T-helper 1 cell treated with Interleukin-12 subunit alpha and Interleukin-12 subunit beta and Interleukin-4 antibody, amounts not matched to agents 30 ng/mL and 1 ng/mL, for 36 hours (primary cell): ENCODE data around the gene KLK8. TPM values are rescaled to one million over a fixed set of nuclear protein-coding genes. Genes with fewer than 3 reads are reported as not detected.

ENCODE experiments used
- intact Hi-C: fragments of 100-400 bp; cut with micrococcal nuclease; formaldehyde crosslinking; loops from one replicate; pipeline ENCODE4 v1.15.1; 2024
- total RNA-seq: library from RNA; stranded (reverse); gene quantifications from 2 replicates; pipeline ENCODE4 v1.2.3, GENCODE V29; 2022

The KLK8 gene, protein sequence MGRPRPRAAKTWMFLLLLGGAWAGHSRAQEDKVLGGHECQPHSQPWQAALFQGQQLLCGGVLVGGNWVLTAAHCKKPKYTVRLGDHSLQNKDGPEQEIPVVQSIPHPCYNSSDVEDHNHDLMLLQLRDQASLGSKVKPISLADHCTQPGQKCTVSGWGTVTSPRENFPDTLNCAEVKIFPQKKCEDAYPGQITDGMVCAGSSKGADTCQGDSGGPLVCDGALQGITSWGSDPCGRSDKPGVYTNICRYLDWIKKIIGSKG
- total RNA-seq, result not detected in 2 replicates

GRCh38 chr19:51001515-51001914 lies at the start of gene KLK8:
TSS of gene KLK8 (minus strand) at chr19:51001604. CDS start at chr19:51001167, 437 bp downstream.
- intact Hi-C loops, result no loop called here

DNA sequence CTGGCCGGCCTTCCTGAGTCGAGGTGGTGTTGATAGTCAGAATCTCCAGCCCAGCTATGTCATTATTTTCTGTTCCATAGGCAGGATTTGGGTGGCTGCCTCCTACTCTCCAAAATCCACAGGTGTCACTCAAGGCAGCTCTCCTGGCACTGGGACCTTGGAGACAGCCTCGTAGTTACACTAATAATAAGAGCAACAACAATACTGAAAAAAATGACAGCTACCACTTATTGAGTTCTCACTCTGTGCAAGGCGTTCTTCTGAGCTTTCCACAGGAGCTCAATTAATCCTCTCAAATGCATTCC lies 45.6 kb upstream of the KLK8 start:
- intact Hi-C loops, result no loop called here

GRCh38 chr19:51044327-51044726 lies 42.9 kb upstream of the KLK8 start:
- intact Hi-C loops, result no loop called here

GRCh38 chr19:51043497-51043896 lies 42.1 kb upstream of the KLK8 start:
- intact Hi-C loops, result no loop called here

GRCh38 chr19:51040151-51040550 lies 38.7 kb upstream of the KLK8 start:
- intact Hi-C loops, result no loop called here

DNA sequence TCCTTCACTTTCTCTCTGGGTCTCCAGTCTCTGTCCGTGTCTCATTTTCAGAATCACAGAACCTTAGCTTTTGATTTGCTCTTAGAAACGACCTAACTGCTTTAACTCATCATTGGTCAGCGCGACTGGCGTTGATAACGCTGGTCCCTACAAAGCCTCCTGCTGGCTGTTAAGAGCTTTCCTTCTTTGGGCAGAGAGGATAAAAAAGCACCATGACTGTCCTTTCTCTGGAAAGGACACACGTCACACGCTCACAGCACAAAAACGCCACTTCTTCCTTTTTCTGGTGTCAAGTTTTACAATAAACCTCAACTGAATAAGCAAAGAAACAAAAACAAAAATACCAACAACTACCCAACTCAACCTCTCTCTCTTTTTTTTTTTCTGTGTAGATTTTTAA lies 35.1 kb upstream of the KLK8 start:
- intact Hi-C loops, result no loop called here

- intact Hi-C loops, result no loop called here
Measured at GRCh38 chr19:51034704-51035103, 33.3 kb upstream of the KLK8 start, which contains the start of gene KLK12. TSS of gene KLK12 (minus strand) at chr19:51035002. CDS start at chr19:51034621, 381 bp downstream.

DNA sequence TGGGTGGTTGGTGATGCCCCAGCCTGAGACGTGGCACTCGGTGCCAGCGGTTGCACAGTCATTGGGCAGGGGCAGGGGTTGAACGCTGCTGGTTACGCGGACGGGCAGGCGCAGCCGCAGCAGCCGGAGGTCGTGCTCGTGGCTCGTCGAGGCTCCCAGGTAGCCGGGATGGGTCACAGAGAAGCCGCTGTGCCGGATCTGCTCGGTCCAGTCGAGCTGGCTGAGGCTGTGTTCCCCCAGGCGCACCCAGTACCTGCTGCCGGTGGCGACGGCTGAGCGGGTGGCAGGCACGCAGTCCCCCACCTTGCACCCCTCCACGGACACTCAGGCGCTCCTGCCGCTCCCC lies 30.4 kb upstream of the KLK8 start:
- intact Hi-C loops, result no loop called here

- intact Hi-C loops, result no loop called here
Measured at GRCh38 chr19:51031220-51031879, 29.9 kb upstream of the KLK8 start.

DNA sequence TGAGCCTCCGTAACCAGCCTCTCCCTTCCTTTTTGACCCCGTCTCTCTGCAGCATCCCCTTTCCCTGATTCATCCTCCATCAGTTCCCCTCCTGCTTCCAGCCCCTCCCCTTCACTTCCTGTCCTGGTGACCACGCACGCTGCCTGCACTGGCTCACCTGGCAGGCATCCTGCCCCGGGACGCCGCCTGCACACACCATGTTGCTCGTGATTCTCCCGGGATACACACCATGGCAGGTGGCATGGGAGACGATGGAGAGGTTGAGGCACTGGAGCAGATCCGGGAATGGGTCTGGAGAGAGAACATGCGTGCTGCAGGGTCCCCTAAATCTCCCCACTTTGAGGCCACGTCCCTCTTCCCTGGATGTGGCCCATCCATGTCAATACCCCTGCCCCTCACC lies 29.2 kb upstream of the KLK8 start:
- intact Hi-C loops, result no loop called here

GRCh38 chr19:51029718-51030117 lies 28.3 kb upstream of the KLK8 start:
- intact Hi-C loops, result no loop called here

DNA sequence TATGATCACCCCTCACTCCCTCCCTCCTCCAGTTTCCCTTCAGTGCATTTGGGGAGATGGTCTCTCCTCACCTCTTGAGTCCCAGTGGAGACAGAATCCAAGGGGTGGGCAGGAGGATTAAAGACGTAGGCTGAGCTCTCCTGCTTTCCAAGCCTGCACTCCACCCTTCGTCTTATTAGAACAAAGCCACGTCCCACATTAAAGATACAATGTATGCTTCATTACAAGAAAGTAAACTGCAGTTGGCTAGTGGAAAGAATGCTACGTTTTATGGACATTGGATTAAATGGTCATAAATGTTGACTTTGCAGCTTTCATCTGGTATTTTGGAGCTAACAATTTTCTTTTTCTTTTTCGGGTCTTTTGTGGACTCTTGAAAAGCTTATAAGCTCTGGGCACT lies 26.5 kb upstream of the KLK8 start:
- intact Hi-C loops, result no loop called here

DNA sequence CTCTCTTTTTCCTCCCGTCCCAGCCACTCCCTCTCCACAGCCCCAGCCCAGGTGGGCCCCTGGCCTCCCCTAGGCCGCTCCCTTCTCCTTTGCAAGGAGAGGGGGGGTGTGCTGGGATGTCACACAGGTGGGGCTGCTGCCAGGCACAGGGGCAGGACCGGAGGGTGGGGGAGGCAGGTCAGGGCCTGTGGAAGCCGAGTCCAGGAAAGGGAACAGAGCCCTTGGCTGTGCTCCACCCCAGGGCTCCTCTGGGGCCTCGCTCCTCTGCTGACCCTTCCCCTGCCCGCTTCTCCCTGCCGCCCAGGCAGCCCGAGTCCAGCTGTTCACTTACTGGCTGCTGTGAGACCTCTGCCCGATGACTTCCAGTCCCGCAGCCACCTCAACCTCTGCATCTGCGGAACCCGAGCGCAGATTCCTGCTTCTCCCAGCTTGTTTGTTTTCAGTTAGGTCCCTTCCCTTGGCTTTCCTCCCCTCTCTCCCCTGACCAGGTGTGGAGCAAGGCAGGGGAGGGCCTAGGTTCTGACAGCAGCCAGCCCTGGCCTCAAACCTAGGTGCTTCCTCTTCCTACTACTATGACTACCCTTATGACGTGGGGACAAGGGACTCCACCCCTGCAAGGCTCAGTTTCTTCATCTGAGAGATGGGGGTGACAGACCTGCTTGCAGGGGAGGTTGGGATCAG lies 25.9 kb upstream of the KLK8 start:
- intact Hi-C loops, result no loop called here

GRCh38 chr19:51026554-51026831 lies 25.1 kb upstream of the KLK8 start, which contains the start of gene KLK11:
TSS of gene KLK11 (minus strand) at chr19:51026616. CDS start at chr19:51025631, 985 bp downstream.
- intact Hi-C loops, result no loop called here

- intact Hi-C loops, result no loop called here
Measured at GRCh38 chr19:51025809-51026553, 24.6 kb upstream of the KLK8 start.

GRCh38 chr19:51025401-51025800 lies 24.0 kb upstream of the KLK8 start:
- intact Hi-C loops, result no loop called here

DNA sequence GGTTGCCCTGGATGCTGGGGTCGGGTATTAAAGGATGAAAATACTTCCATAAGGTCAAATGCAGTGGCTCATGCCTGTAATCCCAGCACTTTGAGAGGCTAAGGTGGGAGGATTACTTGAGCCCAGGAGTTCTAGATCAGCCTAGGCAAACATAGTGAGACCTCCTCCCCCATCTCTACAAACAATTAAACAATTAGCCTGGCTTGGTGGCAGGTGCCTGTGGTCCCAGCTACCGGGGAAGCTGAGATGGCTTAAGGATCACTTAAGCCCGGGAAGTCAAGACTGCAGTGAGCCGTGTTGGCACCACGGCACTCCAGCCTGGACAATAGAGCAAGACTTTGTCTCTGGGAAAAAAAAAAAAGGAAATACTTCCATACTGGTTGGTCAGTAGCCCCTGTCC lies 23.5 kb upstream of the KLK8 start:
- intact Hi-C loops, result loop anchor here (5.0 kb wide), 1 partner anchor 72 kb away; no protein-coding TSS in a partner anchor

DNA sequence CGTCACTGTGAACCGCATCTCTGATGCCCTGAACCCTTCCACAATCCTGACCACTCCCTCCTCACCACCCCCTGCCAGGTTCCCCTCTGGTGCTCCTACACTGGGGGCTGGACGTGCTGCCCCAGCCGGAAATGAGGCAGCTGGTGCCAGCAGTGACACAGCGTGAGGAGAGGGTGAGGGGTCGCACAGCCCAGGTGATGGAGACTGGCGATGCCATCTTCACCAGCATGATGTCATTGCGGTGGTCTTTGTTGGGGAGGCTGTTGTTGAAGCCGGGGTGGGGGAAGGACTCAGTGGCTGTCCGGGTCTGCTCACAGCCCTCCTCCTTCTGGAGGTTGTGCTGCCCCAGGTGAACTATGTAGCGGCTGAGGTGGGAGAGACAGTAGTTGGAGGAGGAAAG lies 22.5 kb upstream of the KLK8 start:
- intact Hi-C loops, result loop anchor here (5.0 kb wide), 1 partner anchor 73 kb away; no protein-coding TSS in a partner anchor

- intact Hi-C loops, result loop anchor here (5.0 kb wide), 1 partner anchor 75 kb away; no protein-coding TSS in a partner anchor
Measured at GRCh38 chr19:51022526-51022925, 21.1 kb upstream of the KLK8 start.

DNA sequence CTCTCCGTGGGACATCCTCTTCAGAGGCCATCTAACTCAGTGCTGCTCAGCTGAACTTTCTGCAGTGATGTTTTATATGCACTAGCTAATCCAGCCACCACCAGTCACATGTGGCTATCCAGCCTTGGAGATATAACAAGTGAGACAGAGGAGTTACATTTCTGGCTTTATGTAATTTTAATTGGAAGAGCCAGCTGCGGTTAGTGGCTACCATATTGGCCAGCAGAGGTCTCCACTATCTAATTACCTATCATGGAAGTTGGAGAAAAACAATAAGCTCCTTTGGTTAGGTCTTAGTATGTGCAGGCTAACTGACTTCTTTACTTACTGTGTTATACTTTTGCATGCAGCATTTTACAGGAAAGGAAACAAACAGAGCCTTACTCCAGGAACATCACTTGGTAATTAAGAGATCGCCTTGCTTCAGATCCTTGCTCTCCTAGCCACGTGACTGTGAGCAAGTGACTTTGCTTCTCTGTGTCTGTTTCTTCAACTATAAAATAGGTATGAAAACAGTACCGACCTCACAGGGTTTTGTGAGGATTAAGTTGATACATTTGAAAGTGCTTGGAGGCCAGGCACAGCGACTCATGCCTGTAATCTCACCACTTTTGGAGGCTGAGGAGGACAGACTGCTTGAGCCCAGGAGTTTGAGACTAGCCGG lies 19.7 kb upstream of the KLK8 start:
- intact Hi-C loops, result loop anchor here (2.0 to 5.0 kb wide), 2 partner anchors 76 to 148 kb away; no protein-coding TSS in a partner anchor

GRCh38 chr19:51019544-51019925 lies 18.1 kb upstream of the KLK8 start, which contains the start of gene KLK10:
TSS of gene KLK10 (minus strand) at chr19:51019709. CDS start at chr19:51019130, 579 bp downstream.
- intact Hi-C loops, result no loop called here
